Measurements from ENCODE around the gene FLT4.
"Not testable (repeated sequence)": the region's sequence is repeated elsewhere in the genome, so short reads cannot be mapped to it uniquely, and the experiment has no call there.

The FLT4 gene

GRCh38 chr5:180684623-180685161, 35.3 kb upstream of the FLT4 start:
- H3K9ac ChIP-seq (ENCODE audit: low read depth in 1 of 2, low read length in 2 of 2), result no peak overlapping the region
- H3K27ac ChIP-seq (ENCODE audit: low read depth in 2 of 2, low read length in 2 of 2), result no peak overlapping the region
- no peak overlapping the region for H3K4me3 ChIP-seq (ENCODE audit: low read length in 2 of 2)
- H3K36me3 ChIP-seq (ENCODE audit: control insufficient read depth in 2 of 2, insufficient read depth in 2 of 2, low read length in 2 of 2), result no peaks in the 10 kb centered on the region
- peaks cover 6 to 8% of the 10 kb centered on the region in 2 donors for H3K27me3 ChIP-seq (ENCODE audit: control insufficient read depth in 2 of 2, insufficient read depth in 2 of 2, low read length in 2 of 2)
- H3K9me3 ChIP-seq (ENCODE audit: control insufficient read depth in 2 of 2, low read length in 2 of 2), result no peaks in the 10 kb centered on the region
- no peaks in the 10 kb centered on the region for H3K4me1 ChIP-seq (ENCODE audit: control insufficient read depth in 2 of 2, insufficient read depth in 2 of 2, low read length in 2 of 2)

DNA sequence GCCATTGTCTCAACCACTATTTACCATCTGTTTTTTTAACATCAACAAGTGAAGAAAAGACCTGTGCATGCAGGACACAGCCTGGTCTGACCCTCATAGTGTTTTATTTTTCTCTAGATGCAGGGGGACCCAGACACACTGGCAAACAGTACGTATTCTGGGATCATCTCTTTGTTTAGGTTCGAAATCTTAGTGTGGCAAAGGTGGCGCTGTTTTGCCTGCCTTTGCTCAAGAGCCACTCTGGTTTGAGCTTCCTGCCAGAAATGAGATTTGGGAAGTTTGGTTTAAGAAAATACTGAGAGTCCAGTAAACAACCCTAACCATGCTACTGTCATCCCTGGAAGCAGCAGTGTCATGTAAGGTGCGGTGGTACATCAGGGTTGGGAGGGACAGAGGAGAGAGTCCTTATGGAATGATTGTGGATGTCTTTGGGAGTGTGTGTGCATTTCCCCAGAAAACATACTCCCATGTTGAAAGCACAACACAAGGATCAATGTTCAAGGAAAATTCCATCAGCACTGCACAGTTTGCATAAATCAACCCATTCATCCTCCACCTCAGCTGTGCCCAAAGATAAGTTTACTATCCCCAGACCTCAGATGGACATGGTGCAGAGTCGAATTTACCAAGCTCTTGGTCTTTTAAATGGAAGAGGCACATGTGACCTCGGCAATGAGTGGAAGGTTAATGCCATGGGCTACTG, 34.0 kb upstream of the FLT4 start:
- Histone ChIP-seq H3K4me1 (ENCODE audit: control insufficient read depth in 2 of 2, insufficient read depth in 2 of 2, low read length in 2 of 2) (no peaks in the 10 kb centered on the region), H3K36me3 (ENCODE audit: control insufficient read depth in 2 of 2, insufficient read depth in 2 of 2, low read length in 2 of 2) (no peaks in the 10 kb centered on the region), H3K9ac (ENCODE audit: low read depth in 1 of 2, low read length in 2 of 2) (no peak overlapping the region), H3K9me3 (ENCODE audit: control insufficient read depth in 2 of 2, low read length in 2 of 2) (no peaks in the 10 kb centered on the region), H3K27me3 (ENCODE audit: control insufficient read depth in 2 of 2, insufficient read depth in 2 of 2, low read length in 2 of 2) (peaks cover 4 to 6% of the 10 kb centered on the region in 2 donors), H3K4me3 (ENCODE audit: low read length in 2 of 2) (no peak overlapping the region), H3K27ac (ENCODE audit: low read depth in 2 of 2, low read length in 2 of 2) (no peak overlapping the region)

GRCh38 chr5:180682560-180682959, 33.2 kb upstream of the FLT4 start:
- Histone ChIP-seq H3K4me3 (ENCODE audit: low read length in 2 of 2) (no peak overlapping the region), H3K36me3 (ENCODE audit: control insufficient read depth in 2 of 2, insufficient read depth in 2 of 2, low read length in 2 of 2) (no peaks in the 10 kb centered on the region), H3K27me3 (ENCODE audit: control insufficient read depth in 2 of 2, insufficient read depth in 2 of 2, low read length in 2 of 2) (peaks cover 4% of the 10 kb centered on the region in 2 donors), H3K27ac (ENCODE audit: low read depth in 2 of 2, low read length in 2 of 2) (no peak overlapping the region), H3K9ac (ENCODE audit: low read depth in 1 of 2, low read length in 2 of 2) (no peak overlapping the region), H3K4me1 (ENCODE audit: control insufficient read depth in 2 of 2, insufficient read depth in 2 of 2, low read length in 2 of 2) (no peaks in the 10 kb centered on the region), H3K9me3 (ENCODE audit: control insufficient read depth in 2 of 2, low read length in 2 of 2) (no peaks in the 10 kb centered on the region)

DNA sequence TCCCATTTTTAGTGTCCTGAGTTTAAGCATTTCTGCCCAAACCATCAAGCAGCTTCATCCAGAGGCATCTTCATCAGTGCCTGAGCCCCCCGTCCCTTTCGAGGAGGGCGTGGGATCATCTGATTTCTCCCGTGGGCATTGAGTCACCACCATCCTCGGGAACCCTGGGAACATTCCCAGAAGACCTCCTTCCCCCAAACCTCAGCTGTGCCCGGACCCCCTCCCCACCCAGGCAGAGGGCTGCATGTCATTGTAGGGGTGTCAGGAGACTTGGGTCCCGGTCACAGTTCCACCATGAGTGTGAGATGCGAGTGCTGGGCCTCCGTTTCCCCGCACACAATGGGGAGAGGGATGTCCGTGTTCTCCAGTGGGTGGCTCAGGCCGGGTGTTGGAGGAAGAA, 32.6 kb upstream of the FLT4 start:
- not testable (repeated sequence) for H3K27me3 ChIP-seq (ENCODE audit: control insufficient read depth in 2 of 2, insufficient read depth in 2 of 2, low read length in 2 of 2)

DNA sequence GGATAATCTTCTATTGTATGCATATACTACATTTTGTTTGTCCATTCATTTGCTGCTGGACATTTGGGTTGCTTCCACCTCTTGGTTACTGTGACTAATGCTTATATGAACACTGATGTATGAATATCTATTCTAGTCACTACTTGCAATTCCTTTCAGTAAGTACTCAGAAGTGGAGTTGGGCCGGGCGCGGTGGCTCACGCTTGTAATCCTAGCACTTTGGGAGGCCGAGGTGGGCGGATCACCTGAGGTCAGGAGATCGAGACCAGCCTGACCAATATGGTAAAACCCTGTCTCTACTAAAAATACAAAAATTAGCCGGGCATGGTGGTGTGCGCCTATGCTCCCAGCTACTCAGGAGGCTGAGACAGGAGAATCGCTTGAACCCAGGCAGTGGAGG, 28.9 kb upstream of the FLT4 start:
- H3K27me3 ChIP-seq (ENCODE audit: control insufficient read depth in 2 of 2, insufficient read depth in 2 of 2, low read length in 2 of 2); H3K9ac ChIP-seq (ENCODE audit: low read depth in 1 of 2, low read length in 2 of 2); H3K4me1 ChIP-seq (ENCODE audit: control insufficient read depth in 2 of 2, insufficient read depth in 2 of 2, low read length in 2 of 2); H3K27ac ChIP-seq (ENCODE audit: low read depth in 2 of 2, low read length in 2 of 2); H3K9me3 ChIP-seq (ENCODE audit: control insufficient read depth in 2 of 2, low read length in 2 of 2); H3K4me3 ChIP-seq (ENCODE audit: low read length in 2 of 2); H3K36me3 ChIP-seq (ENCODE audit: control insufficient read depth in 2 of 2, insufficient read depth in 2 of 2, low read length in 2 of 2): not testable (repeated sequence)

More for the DNA sequence above, 32.6 kb upstream of the FLT4 start:
- not testable (repeated sequence) for H3K9me3 ChIP-seq (ENCODE audit: control insufficient read depth in 2 of 2, low read length in 2 of 2); H3K36me3 ChIP-seq (ENCODE audit: control insufficient read depth in 2 of 2, insufficient read depth in 2 of 2, low read length in 2 of 2); H3K4me1 ChIP-seq (ENCODE audit: control insufficient read depth in 2 of 2, insufficient read depth in 2 of 2, low read length in 2 of 2); H3K4me3 ChIP-seq (ENCODE audit: low read length in 2 of 2); H3K27ac ChIP-seq (ENCODE audit: low read depth in 2 of 2, low read length in 2 of 2); H3K9ac ChIP-seq (ENCODE audit: low read depth in 1 of 2, low read length in 2 of 2)

DNA sequence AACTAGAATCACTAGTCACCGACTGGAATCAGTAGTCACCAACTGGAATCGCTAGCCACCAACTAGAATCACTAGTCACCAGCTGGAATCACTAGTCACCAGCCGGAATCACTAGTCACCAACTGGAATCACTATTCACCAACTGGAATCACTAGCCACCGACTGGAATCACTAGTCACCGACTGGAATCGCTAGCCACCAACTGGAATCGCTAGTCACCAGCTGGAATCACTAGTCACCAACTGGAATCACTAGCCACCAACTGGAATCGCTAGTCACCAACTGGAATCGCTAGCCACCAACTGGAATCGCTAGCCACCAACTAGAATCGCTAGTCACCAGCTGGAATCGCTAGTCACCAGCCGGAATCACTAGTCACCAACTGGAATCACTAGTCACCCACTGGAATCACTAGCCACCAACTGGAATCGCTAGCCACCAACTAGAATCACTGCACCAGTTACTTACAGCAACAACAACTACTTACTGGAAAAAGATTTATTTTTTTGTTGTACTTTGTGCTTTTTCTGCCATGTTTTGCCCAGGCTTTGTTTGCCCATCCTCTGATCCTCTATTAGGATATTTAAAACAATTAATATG, 25.7 kb upstream of the FLT4 start:
- H3K9me3 ChIP-seq (ENCODE audit: control insufficient read depth in 2 of 2, low read length in 2 of 2), result no peaks in the 10 kb centered on the region
- H3K36me3 ChIP-seq (ENCODE audit: control insufficient read depth in 2 of 2, insufficient read depth in 2 of 2, low read length in 2 of 2), result no peaks in the 10 kb centered on the region
- no peak overlapping the region for H3K4me3 ChIP-seq (ENCODE audit: low read length in 2 of 2)
- H3K9ac ChIP-seq (ENCODE audit: low read depth in 1 of 2, low read length in 2 of 2), result no peak overlapping the region
- no peak overlapping the region for H3K27ac ChIP-seq (ENCODE audit: low read depth in 2 of 2, low read length in 2 of 2)
- H3K27me3 ChIP-seq (ENCODE audit: control insufficient read depth in 2 of 2, insufficient read depth in 2 of 2, low read length in 2 of 2), result peaks cover 5 to 9% of the 10 kb centered on the region in 2 donors
- no peaks in the 10 kb centered on the region for H3K4me1 ChIP-seq (ENCODE audit: control insufficient read depth in 2 of 2, insufficient read depth in 2 of 2, low read length in 2 of 2)

GRCh38 chr5:180674090-180674475, 24.7 kb upstream of the FLT4 start:
- not testable (repeated sequence) for H3K4me3 ChIP-seq (ENCODE audit: low read length in 2 of 2); H3K27me3 ChIP-seq (ENCODE audit: control insufficient read depth in 2 of 2, insufficient read depth in 2 of 2, low read length in 2 of 2); H3K4me1 ChIP-seq (ENCODE audit: control insufficient read depth in 2 of 2, insufficient read depth in 2 of 2, low read length in 2 of 2); H3K9me3 ChIP-seq (ENCODE audit: control insufficient read depth in 2 of 2, low read length in 2 of 2); H3K27ac ChIP-seq (ENCODE audit: low read depth in 2 of 2, low read length in 2 of 2); H3K36me3 ChIP-seq (ENCODE audit: control insufficient read depth in 2 of 2, insufficient read depth in 2 of 2, low read length in 2 of 2); H3K9ac ChIP-seq (ENCODE audit: low read depth in 1 of 2, low read length in 2 of 2)

- H3K27me3 ChIP-seq (ENCODE audit: control insufficient read depth in 2 of 2, insufficient read depth in 2 of 2, low read length in 2 of 2), result peaks cover 7 to 9% of the 10 kb centered on the region in 2 donors
- no peak overlapping the region for H3K27ac ChIP-seq (ENCODE audit: low read depth in 2 of 2, low read length in 2 of 2)
- H3K9ac ChIP-seq (ENCODE audit: low read depth in 1 of 2, low read length in 2 of 2), result no peak overlapping the region
- no peak overlapping the region for H3K4me3 ChIP-seq (ENCODE audit: low read length in 2 of 2)
- H3K36me3 ChIP-seq (ENCODE audit: control insufficient read depth in 2 of 2, insufficient read depth in 2 of 2, low read length in 2 of 2), result no peaks in the 10 kb centered on the region
- no peaks in the 10 kb centered on the region for H3K4me1 ChIP-seq (ENCODE audit: control insufficient read depth in 2 of 2, insufficient read depth in 2 of 2, low read length in 2 of 2)
- H3K9me3 ChIP-seq (ENCODE audit: control insufficient read depth in 2 of 2, low read length in 2 of 2), result no peaks in the 10 kb centered on the region
Measured at GRCh38 chr5:180673371-180674089, 24.1 kb upstream of the FLT4 start.

- H3K9me3 ChIP-seq (ENCODE audit: control insufficient read depth in 2 of 2, low read length in 2 of 2); H3K9ac ChIP-seq (ENCODE audit: low read depth in 1 of 2, low read length in 2 of 2); H3K27me3 ChIP-seq (ENCODE audit: control insufficient read depth in 2 of 2, insufficient read depth in 2 of 2, low read length in 2 of 2); H3K4me1 ChIP-seq (ENCODE audit: control insufficient read depth in 2 of 2, insufficient read depth in 2 of 2, low read length in 2 of 2); H3K36me3 ChIP-seq (ENCODE audit: control insufficient read depth in 2 of 2, insufficient read depth in 2 of 2, low read length in 2 of 2); H3K27ac ChIP-seq (ENCODE audit: low read depth in 2 of 2, low read length in 2 of 2); H3K4me3 ChIP-seq (ENCODE audit: low read length in 2 of 2): not testable (repeated sequence)
Measured at GRCh38 chr5:180671958-180672524, 22.6 kb upstream of the FLT4 start.

All from mucosa of rectum (tissue), 2 donors.